Right lobe of liver (tissue), 6 donors: ENCODE data around the gene IGSF9. TPM values are rescaled to one million over a fixed set of nuclear protein-coding genes. Genes with fewer than 3 reads are reported as not detected.

Source experiments
- ATAC-seq, 4 donors: fragments of 200-7000 bp; cut with Tn5 transposase; one replicate each; pipeline ENCODE4 v1.9.1; 2020; ENCODE audit warnings: mild to moderate bottlenecking in 4 of 4, moderate library complexity in 4 of 4
- DNase-seq, 3 donors: peaks; one replicate each; pipeline ENCODE4 v3.0.0-alpha.2; 2020
- H3K27ac ChIP-seq, 3 donors: fragments of 200-600 bp; one replicate each; pipeline ENCODE4 v1.8.0; 2022
- H3K27me3 ChIP-seq, 2 donors: fragments of 200-600 bp; one replicate each; pipeline ENCODE4 v1.8.0; 2022
- H3K36me3 ChIP-seq, 4 donors: fragments of 200-600 bp; sonication (generic) in 1 of 4; one replicate each; pipeline versions ENCODE4 v1.5.1 to v1.8.0; 2017 to 2022; ENCODE audit warnings: control low read depth in 1 of 4
- H3K4me1 ChIP-seq, 4 donors: fragments of 200-600 bp; sonication (generic) in 1 of 4; one replicate each; pipeline versions ENCODE4 v1.5.1 to v1.8.0; 2017 to 2022; ENCODE audit warnings: control low read depth in 1 of 4
- H3K4me3 ChIP-seq, 3 donors: fragments of 200-600 bp; one replicate each; pipeline ENCODE4 v1.8.0; 2022
- H3K9me3 ChIP-seq, 4 donors: fragments of 200-600 bp; sonication (generic) in 1 of 4; one replicate each; pipeline versions ENCODE4 v1.5.1 to v1.8.0; 2017 to 2022; ENCODE audit warnings: control low read depth in 1 of 4
- CTCF ChIP-seq, 4 donors: fragments of 200-600 bp in 3 of 4; fragments of 450-650 bp in 1 of 4; IDR thresholded peaks; one replicate each; pipeline versions ENCODE4 v1.5.1 to v1.8.0; 2016 to 2022; ENCODE audit warnings: antibody characterized with exemption in 4 of 4, mild to moderate bottlenecking in 2 of 4
- POLR2A ChIP-seq: fragments of 450-650 bp; IDR thresholded peaks from one replicate; pipeline ENCODE4 v1.6.1; 2017; ENCODE audit warnings: antibody characterized with exemption, mild to moderate bottlenecking
- WGBS: methylation state at CpG from one replicate; pipeline ENCODE4 v1.1.6; 2018; ENCODE audit warnings: low coverage, low lambda C conversion rate; ENCODE audit not compliant: insufficient coverage; ENCODE audit errors: missing lambda C conversion rate; 5-methylcytosine and 5-hydroxymethylcytosine counted together
- intact Hi-C, 2 donors: fragments of 100-400 bp; cut with DNase I; formaldehyde crosslinking; loops; one replicate each; pipeline versions ENCODE4 v1.11.2 to v1.14.1; 2022
- long read RNA-seq: library from polyadenylated mRNA; unstranded; transcript quantifications from one replicate; pipeline ENCODE4 v2.0.0, GENCODE V29; 2019
- total RNA-seq, 6 experiments: library from RNA; depleted of rRNA in 2 of 6; stranded (reverse); fragments of >200 nt in 2 of 6; fragmentation: NEBNext Ultra II Directional in 3 of 6; extraction: Animal tissue kit (Norgen Biotek cat#: 25700) in 3 of 6; gene quantifications; one replicate each; pipeline versions ENCODE4 v1.1.0 to v1.2.4, GENCODE V29; 2016 to 2023
- donor health status: DM: no; HTN: yes; CAD: no.
- donor health status: DM: no; HTN: no; CAD: no.
- donor health status: DM: no; HTN: no; CAD: no.
- donor health status: DM: no; HTN: yes; CAD: no.
- donor health status: DM: no; HTN: yes; CAD: no.

The IGSF9 gene, protein sequence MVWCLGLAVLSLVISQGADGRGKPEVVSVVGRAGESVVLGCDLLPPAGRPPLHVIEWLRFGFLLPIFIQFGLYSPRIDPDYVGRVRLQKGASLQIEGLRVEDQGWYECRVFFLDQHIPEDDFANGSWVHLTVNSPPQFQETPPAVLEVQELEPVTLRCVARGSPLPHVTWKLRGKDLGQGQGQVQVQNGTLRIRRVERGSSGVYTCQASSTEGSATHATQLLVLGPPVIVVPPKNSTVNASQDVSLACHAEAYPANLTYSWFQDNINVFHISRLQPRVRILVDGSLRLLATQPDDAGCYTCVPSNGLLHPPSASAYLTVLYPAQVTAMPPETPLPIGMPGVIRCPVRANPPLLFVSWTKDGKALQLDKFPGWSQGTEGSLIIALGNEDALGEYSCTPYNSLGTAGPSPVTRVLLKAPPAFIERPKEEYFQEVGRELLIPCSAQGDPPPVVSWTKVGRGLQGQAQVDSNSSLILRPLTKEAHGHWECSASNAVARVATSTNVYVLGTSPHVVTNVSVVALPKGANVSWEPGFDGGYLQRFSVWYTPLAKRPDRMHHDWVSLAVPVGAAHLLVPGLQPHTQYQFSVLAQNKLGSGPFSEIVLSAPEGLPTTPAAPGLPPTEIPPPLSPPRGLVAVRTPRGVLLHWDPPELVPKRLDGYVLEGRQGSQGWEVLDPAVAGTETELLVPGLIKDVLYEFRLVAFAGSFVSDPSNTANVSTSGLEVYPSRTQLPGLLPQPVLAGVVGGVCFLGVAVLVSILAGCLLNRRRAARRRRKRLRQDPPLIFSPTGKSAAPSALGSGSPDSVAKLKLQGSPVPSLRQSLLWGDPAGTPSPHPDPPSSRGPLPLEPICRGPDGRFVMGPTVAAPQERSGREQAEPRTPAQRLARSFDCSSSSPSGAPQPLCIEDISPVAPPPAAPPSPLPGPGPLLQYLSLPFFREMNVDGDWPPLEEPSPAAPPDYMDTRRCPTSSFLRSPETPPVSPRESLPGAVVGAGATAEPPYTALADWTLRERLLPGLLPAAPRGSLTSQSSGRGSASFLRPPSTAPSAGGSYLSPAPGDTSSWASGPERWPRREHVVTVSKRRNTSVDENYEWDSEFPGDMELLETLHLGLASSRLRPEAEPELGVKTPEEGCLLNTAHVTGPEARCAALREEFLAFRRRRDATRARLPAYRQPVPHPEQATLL
- total RNA-seq: 10 to 100 TPM in 5 of 6 experiments, 1 to 10 TPM in 1; 2.2 to 53.7 (median 16.6) TPM
- long read RNA-seq: 0 reads

DNA sequence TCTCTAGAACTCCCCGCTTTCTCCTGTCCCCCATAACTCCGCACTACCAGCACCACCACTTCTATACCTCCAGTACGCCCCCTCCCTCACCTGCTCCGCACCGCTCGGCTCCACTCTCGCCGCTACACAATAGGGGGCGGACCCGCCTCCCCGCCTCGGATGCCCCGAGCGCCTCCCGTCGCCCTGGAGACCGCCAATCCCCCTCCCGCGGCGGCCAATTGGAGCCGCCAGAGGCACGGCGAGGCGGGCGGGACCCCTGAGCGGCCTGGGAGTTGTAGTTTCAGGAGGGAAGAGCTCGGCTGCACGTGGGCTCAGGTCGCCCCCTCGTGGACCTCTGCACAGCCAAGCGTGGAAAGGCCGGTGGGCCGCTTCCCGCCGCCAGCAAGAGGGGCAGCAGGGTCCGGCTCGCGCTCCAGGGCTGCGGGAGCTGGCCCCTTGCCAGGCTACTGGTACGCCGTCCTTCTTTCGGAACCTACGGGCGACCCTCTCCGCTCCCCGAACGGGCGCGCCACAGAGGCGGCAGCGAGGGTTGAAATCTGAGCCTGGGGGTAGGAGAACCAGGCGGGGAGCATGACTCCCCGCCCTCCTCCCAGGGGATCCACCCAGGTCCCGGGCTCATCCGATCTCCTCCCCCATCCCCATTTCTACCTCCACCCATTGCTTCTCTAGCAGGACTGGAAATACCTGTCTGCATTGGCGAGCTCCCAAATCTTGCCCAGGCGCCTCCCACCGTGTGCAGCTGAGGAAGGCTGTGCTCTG lies at the start of gene IGSF9:
Gene IGSF9, minus strand, starts transcription at position 131 of the 759 bp plus-strand sequence. CDS start 2,159 bp downstream, outside the sequence.
- ATAC-seq (peak; percentile 86 to 91 (median 87)), DNase-seq (peak; percentile 83 to 92 (median 87))
- Histone ChIP-seq H3K4me3 (peak within 1 kb of the TSS; percentile 52 to 74 (median 52)), H3K27ac (peak within 1 kb of the TSS in 2 of 3 donors; percentile 15 to 69), H3K27me3 (no peaks in the 10 kb centered on the region), H3K9me3 (no peaks in the 10 kb centered on the region), H3K4me1 (peaks cover 0 to 20% (median 3%) of the 10 kb centered on the region in 4 donors), H3K36me3 (no peaks in the 10 kb centered on the region)
- WGBS: under 1% methylated on average over 27 of the region's 58 CpGs
- TF ChIP-seq POLR2A (peak; percentile 46), CTCF (IDR thresholded peaks at IDR 0.05) (peak; percentile 51 to 67 (median 57))
- intact Hi-C loops: no loop called here

- DNase-seq (no peak), ATAC-seq (no peak)
- Histone ChIP-seq H3K4me1 (peaks cover 0 to 11% (median 5%) of the 10 kb centered on the region in 4 donors), H3K36me3 (no peaks in the 10 kb centered on the region), H3K9me3 (no peaks in the 10 kb centered on the region), H3K27ac (no peak overlapping the region), H3K27me3 (no peaks in the 10 kb centered on the region), H3K4me3 (no peak overlapping the region)
- intact Hi-C loops: no loop called here
- no peak for TF ChIP-seq POLR2A
- no peak for TF ChIP-seq CTCF (IDR thresholded peaks at IDR 0.05)
- WGBS: 70% methylated on average over 2 of the region's 2 CpGs
Measured at GRCh38 chr1:159994896-159995295, 49.5 kb upstream of the IGSF9 start.

- no peak for ATAC-seq
- Histone ChIP-seq H3K9me3 (no peaks in the 10 kb centered on the region), H3K36me3 (no peaks in the 10 kb centered on the region), H3K4me3 (no peak overlapping the region), H3K27ac (no peak overlapping the region), H3K4me1 (peaks cover 0 to 11% (median 5%) of the 10 kb centered on the region in 4 donors), H3K27me3 (no peaks in the 10 kb centered on the region)
- no peak for DNase-seq
- WGBS: 55% methylated on average over 2 of the region's 2 CpGs
- TF ChIP-seq POLR2A: no peak
- TF ChIP-seq CTCF (IDR thresholded peaks at IDR 0.05): no peak
- intact Hi-C loops: no loop called here
Measured at GRCh38 chr1:159993911-159994310, 48.5 kb upstream of the IGSF9 start.

DNA sequence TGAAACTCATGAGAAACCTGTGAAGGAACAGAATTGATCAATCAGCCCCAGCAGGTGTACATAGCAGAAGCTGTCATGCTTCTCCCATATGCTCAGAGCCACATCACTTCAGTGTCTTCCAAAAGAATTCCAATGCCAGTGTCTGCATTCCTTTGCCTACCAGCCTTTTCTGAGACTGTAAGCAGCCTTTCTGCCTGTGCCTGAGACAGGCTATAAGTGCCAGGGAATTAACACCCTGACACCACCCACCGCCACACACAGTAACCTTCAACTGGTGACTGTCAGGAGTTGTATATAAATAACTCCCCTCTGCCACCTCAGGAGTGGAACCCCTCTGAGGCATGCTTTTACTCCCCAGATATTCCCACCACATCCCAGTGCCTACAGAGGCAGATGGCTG lies 46.7 kb upstream of the IGSF9 start:
- Histone ChIP-seq H3K27me3 (no peaks in the 10 kb centered on the region), H3K4me1 (peaks cover 0 to 11% (median 5%) of the 10 kb centered on the region in 4 donors), H3K27ac (peak overlapping the region; percentile 21 to 71 (median 36)), H3K4me3 (no peak overlapping the region), H3K9me3 (no peaks in the 10 kb centered on the region), H3K36me3 (no peaks in the 10 kb centered on the region)
- TF ChIP-seq POLR2A (no peak), CTCF (IDR thresholded peaks at IDR 0.05) (no peak)
- DNase-seq (no peak), ATAC-seq (peak; percentile 38 to 65 (median 58))
- intact Hi-C loops: no loop called here
- no CpG with 5 or more reads among the region's 1 CpG for WGBS
